GM19035 (cell line): ENCODE data around the gene FFAR4.

Source experiments
- ATAC-seq: cut with Tn5 transposase; IDR thresholded peaks from one replicate; pipeline ENCODE4 v1.9.1; 2021; ENCODE audit not compliant: unreplicated experiment

The FFAR4 gene

GRCh38 chr10:93599335-93599734, 32.9 kb downstream of the FFAR4 start:
- ATAC-seq: no peak

- ATAC-seq: no peak
Observed at GRCh38 chr10:93599778-93600177, 33.3 kb downstream of the FFAR4 start.

- ATAC-seq: no peak
Observed at GRCh38 chr10:93600446-93601145, 34.1 kb downstream of the FFAR4 start.

GRCh38 chr10:93601146-93601773, 34.8 kb downstream of the FFAR4 start, which contains the start of gene RBP4:
TSS of gene RBP4 (minus strand) at chr10:93601235. CDS start at chr10:93601028, 207 bp downstream.
- no peak for ATAC-seq

- no peak for ATAC-seq
Observed at GRCh38 chr10:93601774-93602162, 35.3 kb downstream of the FFAR4 start.

- no peak for ATAC-seq
Observed at GRCh38 chr10:93603023-93603422, 36.6 kb downstream of the FFAR4 start.

- no peak for ATAC-seq
Observed at GRCh38 chr10:93604146-93604545, 37.7 kb downstream of the FFAR4 start.

- ATAC-seq: no peak
Observed at GRCh38 chr10:93608421-93608820, 42.0 kb downstream of the FFAR4 start.

GRCh38 chr10:93612311-93612710, 45.8 kb downstream of the FFAR4 start, which contains the start of gene PDE6C:
TSS of gene PDE6C (plus strand) at chr10:93612537. CDS start at chr10:93612726, 189 bp downstream.
- ATAC-seq: no peak

- ATAC-seq: no peak
Observed at GRCh38 chr10:93613126-93613525, 46.7 kb downstream of the FFAR4 start.

- ATAC-seq: no peak
Observed at GRCh38 chr10:93614101-93614825, 47.8 kb downstream of the FFAR4 start.

GRCh38 chr10:93615576-93616235, 49.2 kb downstream of the FFAR4 start:
- no peak for ATAC-seq

GRCh38 chr10:93620925-93621324, 54.5 kb downstream of the FFAR4 start:
- ATAC-seq: no peak

- no peak for ATAC-seq
Observed at GRCh38 chr10:93622942-93623341, 56.5 kb downstream of the FFAR4 start.

GRCh38 chr10:93628858-93629257, 62.4 kb downstream of the FFAR4 start:
- ATAC-seq: no peak

GRCh38 chr10:93629647-93630305, 63.3 kb downstream of the FFAR4 start:
- no peak for ATAC-seq

- ATAC-seq: no peak
Observed at GRCh38 chr10:93630625-93631557, 64.4 kb downstream of the FFAR4 start.
